Measurements from ENCODE around the gene CLCN1. TPM values are rescaled to one million over a fixed set of nuclear protein-coding genes. Genes with fewer than 3 reads are reported as not detected.

The CLCN1 gene
- total RNA-seq, 1 experiment from 2014 or later, result not detected

DNA sequence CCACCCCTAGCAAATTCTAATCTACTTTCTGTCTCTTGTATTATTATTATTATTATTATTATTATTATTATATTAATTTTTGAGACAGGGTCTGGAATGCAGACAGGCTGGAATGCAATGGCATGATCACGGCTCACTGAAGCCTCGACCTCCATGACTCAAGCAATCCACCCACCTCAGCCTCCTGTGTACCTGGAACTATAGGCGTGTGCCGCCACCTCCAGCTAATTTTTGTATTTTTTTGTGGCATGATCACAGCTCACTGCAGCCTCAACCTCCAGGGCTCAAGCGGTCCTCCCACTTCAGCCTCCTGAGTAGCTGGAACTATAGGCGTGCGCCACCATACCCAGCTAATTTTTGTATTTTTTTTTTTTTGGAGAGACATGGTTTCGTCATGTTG, 33.8 kb upstream of the CLCN1 start:
- Histone ChIP-seq H3K4me2 (ENCODE audit: low read depth, low read length, poor library complexity, severe bottlenecking) (no peak overlapping the region), H3K9me2 (replicated peaks; ENCODE audit: insufficient read depth, low read length) (no peaks in the 10 kb centered on the region), H3K79me2 (ENCODE audit: low read length) (no peaks in the 10 kb centered on the region), H3K4me1 (ENCODE audit: low read length) (peaks cover 9% of the 10 kb centered on the region), H3K36me3 (ENCODE audit: insufficient read depth, low read length) (no peaks in the 10 kb centered on the region), H2AFZ (ENCODE audit: low read length) (no peak overlapping the region), H4K20me1 (ENCODE audit: insufficient read depth, low read depth, low read length) (no peaks in the 10 kb centered on the region), H3K9me3 (ENCODE audit: low read length) (no peaks in the 10 kb centered on the region), H3K9ac (ENCODE audit: low read length) (no peak overlapping the region), H3K27ac (ENCODE audit: low read length) (no peak overlapping the region), H3K27me3 (ENCODE audit: low read length) (no peaks in the 10 kb centered on the region), H3K4me3 (ENCODE audit: low read length) (no peak overlapping the region)
- no peak for DNase-seq

DNA sequence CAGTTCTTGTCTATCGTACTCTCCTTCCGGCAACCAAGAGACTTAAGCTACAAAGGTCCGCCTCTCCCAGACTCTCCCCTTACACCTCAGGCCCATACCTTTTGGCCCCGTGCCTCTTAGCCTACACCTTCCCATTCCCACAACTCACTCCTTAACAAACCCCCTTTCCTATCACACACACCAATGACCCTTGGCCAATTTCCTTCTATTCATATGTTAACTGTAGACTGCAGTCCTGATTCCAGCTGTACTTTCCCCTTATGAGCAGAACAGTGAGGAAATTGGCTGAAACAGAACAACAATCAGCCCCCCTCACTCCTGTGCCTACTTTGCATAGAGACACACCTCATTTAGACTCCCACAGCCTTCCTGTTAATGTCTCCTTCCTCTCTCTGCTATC, 32.5 kb upstream of the CLCN1 start:
- no peaks in the 10 kb centered on the region for H3K9me3 ChIP-seq (ENCODE audit: low read length)
- H4K20me1 ChIP-seq (ENCODE audit: insufficient read depth, low read depth, low read length), result no peaks in the 10 kb centered on the region
- H3K36me3 ChIP-seq (ENCODE audit: insufficient read depth, low read length), result no peaks in the 10 kb centered on the region
- H3K4me3 ChIP-seq (ENCODE audit: low read length), result no peak overlapping the region
- no peak overlapping the region for H3K9ac ChIP-seq (ENCODE audit: low read length)
- no peak overlapping the region for H2AFZ ChIP-seq (ENCODE audit: low read length)
- no peak overlapping the region for H3K27ac ChIP-seq (ENCODE audit: low read length)
- H3K79me2 ChIP-seq (ENCODE audit: low read length), result peaks cover 1% of the 10 kb centered on the region
- peak overlapping the region; percentile 3 for H3K4me2 ChIP-seq (ENCODE audit: low read depth, low read length, poor library complexity, severe bottlenecking)
- H3K4me1 ChIP-seq (ENCODE audit: low read length), result peaks cover 12% of the 10 kb centered on the region
- no peaks in the 10 kb centered on the region for H3K27me3 ChIP-seq (ENCODE audit: low read length)
- H3K9me2 ChIP-seq (replicated peaks; ENCODE audit: insufficient read depth, low read length), result no peaks in the 10 kb centered on the region
- no peak for DNase-seq

DNA sequence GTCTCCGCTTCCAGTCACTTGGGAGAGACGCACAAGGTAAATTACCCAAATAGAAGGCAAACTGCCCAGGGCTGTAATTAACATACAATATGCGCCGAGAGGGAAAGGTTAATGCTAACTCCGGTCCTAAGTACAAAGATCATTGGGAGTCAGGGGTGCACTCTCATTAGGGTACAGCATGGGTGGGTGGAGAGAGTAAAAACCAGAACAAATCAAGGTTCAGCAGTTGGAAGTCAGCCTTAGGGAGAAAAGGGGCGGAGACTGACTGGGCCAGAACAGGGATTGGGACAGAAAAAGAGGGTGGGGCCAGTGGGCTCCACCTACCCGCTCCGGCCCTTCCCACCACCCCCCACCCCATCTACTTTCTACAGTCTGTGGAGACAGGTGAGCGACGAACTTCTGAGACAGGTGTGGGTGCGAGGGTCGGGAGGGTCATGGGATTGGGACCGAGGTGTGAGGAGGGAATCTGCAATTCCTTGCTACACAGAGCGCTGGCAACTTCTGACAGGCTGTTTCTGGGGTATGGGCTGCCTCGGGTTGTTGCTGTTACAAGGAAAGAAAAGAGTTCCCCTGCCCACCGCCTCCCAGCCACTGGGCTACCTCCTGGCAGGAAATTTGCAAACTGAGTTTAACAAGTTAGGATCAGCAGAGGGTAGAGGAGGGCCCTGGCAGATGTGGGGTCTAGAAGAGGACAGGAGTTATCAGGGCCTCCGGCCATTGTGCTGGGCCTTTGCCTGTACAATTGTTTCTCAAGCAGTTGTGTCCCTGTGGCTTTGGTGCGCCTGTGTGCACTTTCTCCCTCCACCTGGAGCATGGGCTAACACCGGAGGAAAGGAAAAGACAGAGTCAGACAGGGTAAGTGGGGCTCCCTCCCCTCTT, 31.1 kb upstream of the CLCN1 start, which contains the start of gene TMEM139:
TSS of gene TMEM139 (plus strand) at position 368 of the 879 bp plus-strand sequence. CDS start 1,000 bp downstream, outside the sequence.
- H3K4me2 ChIP-seq (ENCODE audit: low read depth, low read length, poor library complexity, severe bottlenecking), result peak within 1 kb of the TSS; percentile 3

DNA sequence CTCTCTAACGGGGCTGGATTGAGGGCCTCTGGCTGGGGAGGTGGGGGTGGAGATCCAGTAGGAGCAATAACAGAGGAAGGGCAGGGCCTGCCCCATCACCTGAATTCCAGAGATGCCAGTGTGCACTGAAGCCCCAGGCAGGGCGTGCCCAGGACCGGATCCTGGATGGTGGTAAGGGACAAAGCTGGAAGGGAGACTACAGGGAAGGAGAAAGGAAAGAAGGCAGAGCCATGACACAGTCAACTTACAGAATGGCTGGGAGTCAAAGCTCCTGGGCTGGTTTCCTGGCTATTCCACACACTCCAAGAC, 30.5 kb upstream of the CLCN1 start:
- Histone ChIP-seq H3K27me3 (ENCODE audit: low read length) (no peaks in the 10 kb centered on the region), H3K4me1 (ENCODE audit: low read length) (peaks cover 24% of the 10 kb centered on the region), H3K9me2 (replicated peaks; ENCODE audit: insufficient read depth, low read length) (no peaks in the 10 kb centered on the region), H3K4me3 (ENCODE audit: low read length) (no peak overlapping the region), H3K9ac (ENCODE audit: low read length) (no peak overlapping the region), H3K27ac (ENCODE audit: low read length) (no peak overlapping the region), H3K4me2 (ENCODE audit: low read depth, low read length, poor library complexity, severe bottlenecking) (no peak overlapping the region), H3K9me3 (ENCODE audit: low read length) (no peaks in the 10 kb centered on the region), H4K20me1 (ENCODE audit: insufficient read depth, low read depth, low read length) (0 out of 2 replicates have a peak, but pooled peaks cover 6% of the 10 kb centered on the region), H3K36me3 (ENCODE audit: insufficient read depth, low read length) (peaks cover 3% of the 10 kb centered on the region; the same call in 1 of the 2 replicates), H3K79me2 (ENCODE audit: low read length) (peaks cover 21% of the 10 kb centered on the region), H2AFZ (ENCODE audit: low read length) (no peak overlapping the region)
- DNase-seq, result no peak

More for the DNA sequence above, 31.1 kb upstream of the CLCN1 start, which contains the start of gene TMEM139:
- DNase-seq, result no peak
- H3K36me3 ChIP-seq (ENCODE audit: insufficient read depth, low read length), result no peaks in the 10 kb centered on the region
- H3K27me3 ChIP-seq (ENCODE audit: low read length), result no peaks in the 10 kb centered on the region
- H3K4me3 ChIP-seq (ENCODE audit: low read length), result no peak within 1 kb of the TSS
- no peak within 1 kb of the TSS for H2AFZ ChIP-seq (ENCODE audit: low read length)
- H3K4me1 ChIP-seq (ENCODE audit: low read length), result peaks cover 20% of the 10 kb centered on the region
- H3K79me2 ChIP-seq (ENCODE audit: low read length), result peaks cover 16% of the 10 kb centered on the region
- no peak within 1 kb of the TSS for H3K9ac ChIP-seq (ENCODE audit: low read length)
- no peak within 1 kb of the TSS for H3K27ac ChIP-seq (ENCODE audit: low read length)
- H3K9me3 ChIP-seq (ENCODE audit: low read length), result no peaks in the 10 kb centered on the region
- H4K20me1 ChIP-seq (ENCODE audit: insufficient read depth, low read depth, low read length), result 0 out of 2 replicates have a peak, but pooled peaks cover 6% of the 10 kb centered on the region
- no peaks in the 10 kb centered on the region for H3K9me2 ChIP-seq (replicated peaks; ENCODE audit: insufficient read depth, low read length)

DNA sequence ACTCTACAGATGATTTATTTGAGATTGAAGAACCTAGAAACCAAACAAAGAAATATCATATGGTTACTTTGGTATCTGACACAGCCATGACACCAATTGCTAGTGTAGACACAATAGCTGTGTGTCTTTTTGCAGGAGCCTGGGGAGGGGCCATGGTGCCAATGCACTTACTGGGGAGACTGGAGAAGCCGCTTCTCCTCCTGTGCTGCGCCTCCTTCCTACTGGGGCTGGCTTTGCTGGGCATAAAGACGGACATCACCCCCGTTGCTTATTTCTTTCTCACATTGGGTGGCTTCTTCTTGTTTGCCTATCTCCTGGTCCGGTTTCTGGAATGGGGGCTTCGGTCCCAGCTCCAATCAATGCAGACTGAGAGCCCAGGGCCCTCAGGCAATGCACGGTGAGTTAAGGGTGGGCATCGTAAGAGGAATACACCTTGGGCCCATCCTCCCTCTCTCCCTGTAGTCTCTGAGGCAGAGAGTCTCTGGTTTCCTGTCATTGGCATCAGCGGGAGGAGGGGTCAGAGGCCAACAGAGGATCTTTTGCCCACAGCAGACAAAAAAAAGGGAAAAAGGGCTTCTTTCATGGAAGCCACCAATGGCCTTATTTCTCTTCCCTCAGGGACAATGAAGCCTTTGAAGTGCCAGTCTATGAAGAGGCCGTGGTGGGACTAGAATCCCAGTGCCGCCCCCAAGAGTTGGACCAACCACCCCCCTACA, 29.9 kb upstream of the CLCN1 start:
- H3K9me2 ChIP-seq (replicated peaks; ENCODE audit: insufficient read depth, low read length), result no peaks in the 10 kb centered on the region
- H3K36me3 ChIP-seq (ENCODE audit: insufficient read depth, low read length), result peaks cover 9% of the 10 kb centered on the region; the same call in 1 of the 2 replicates
- peaks cover 27% of the 10 kb centered on the region for H3K79me2 ChIP-seq (ENCODE audit: low read length)
- H3K4me1 ChIP-seq (ENCODE audit: low read length), result peaks cover 29% of the 10 kb centered on the region
- 0 out of 2 replicates have a peak, but pooled peaks cover 6% of the 10 kb centered on the region for H4K20me1 ChIP-seq (ENCODE audit: insufficient read depth, low read depth, low read length)
- no peak overlapping the region for H3K4me2 ChIP-seq (ENCODE audit: low read depth, low read length, poor library complexity, severe bottlenecking)
- DNase-seq, result no peak
- H3K27ac ChIP-seq (ENCODE audit: low read length), result no peak overlapping the region
- no peak overlapping the region for H3K9ac ChIP-seq (ENCODE audit: low read length)
- no peaks in the 10 kb centered on the region for H3K9me3 ChIP-seq (ENCODE audit: low read length)
- H3K27me3 ChIP-seq (ENCODE audit: low read length), result no peaks in the 10 kb centered on the region
- no peak overlapping the region for H3K4me3 ChIP-seq (ENCODE audit: low read length)
- H2AFZ ChIP-seq (ENCODE audit: low read length), result no peak overlapping the region

DNA sequence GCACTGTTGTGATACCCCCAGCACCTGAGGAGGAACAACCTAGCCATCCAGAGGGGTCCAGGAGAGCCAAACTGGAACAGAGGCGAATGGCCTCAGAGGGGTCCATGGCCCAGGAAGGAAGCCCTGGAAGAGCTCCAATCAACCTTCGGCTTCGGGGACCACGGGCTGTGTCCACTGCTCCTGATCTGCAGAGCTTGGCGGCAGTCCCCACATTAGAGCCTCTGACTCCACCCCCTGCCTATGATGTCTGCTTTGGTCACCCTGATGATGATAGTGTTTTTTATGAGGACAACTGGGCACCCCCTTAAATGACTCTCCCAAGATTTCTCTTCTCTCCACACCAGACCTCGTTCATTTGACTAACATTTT, 29.4 kb upstream of the CLCN1 start:
- Histone ChIP-seq H3K9ac (ENCODE audit: low read length) (no peak overlapping the region), H3K27ac (ENCODE audit: low read length) (no peak overlapping the region), H3K4me3 (ENCODE audit: low read length) (no peak overlapping the region), H3K4me1 (ENCODE audit: low read length) (peaks cover 32% of the 10 kb centered on the region), H3K27me3 (ENCODE audit: low read length) (no peaks in the 10 kb centered on the region), H3K9me2 (replicated peaks; ENCODE audit: insufficient read depth, low read length) (no peaks in the 10 kb centered on the region), H3K36me3 (ENCODE audit: insufficient read depth, low read length) (peaks cover 14% of the 10 kb centered on the region), H4K20me1 (ENCODE audit: insufficient read depth, low read depth, low read length) (0 out of 2 replicates have a peak, but pooled peaks cover 6% of the 10 kb centered on the region), H3K79me2 (ENCODE audit: low read length) (peaks cover 32% of the 10 kb centered on the region), H3K4me2 (ENCODE audit: low read depth, low read length, poor library complexity, severe bottlenecking) (no peak overlapping the region), H3K9me3 (ENCODE audit: low read length) (no peaks in the 10 kb centered on the region), H2AFZ (ENCODE audit: low read length) (no peak overlapping the region)
- no peak for DNase-seq

DNA sequence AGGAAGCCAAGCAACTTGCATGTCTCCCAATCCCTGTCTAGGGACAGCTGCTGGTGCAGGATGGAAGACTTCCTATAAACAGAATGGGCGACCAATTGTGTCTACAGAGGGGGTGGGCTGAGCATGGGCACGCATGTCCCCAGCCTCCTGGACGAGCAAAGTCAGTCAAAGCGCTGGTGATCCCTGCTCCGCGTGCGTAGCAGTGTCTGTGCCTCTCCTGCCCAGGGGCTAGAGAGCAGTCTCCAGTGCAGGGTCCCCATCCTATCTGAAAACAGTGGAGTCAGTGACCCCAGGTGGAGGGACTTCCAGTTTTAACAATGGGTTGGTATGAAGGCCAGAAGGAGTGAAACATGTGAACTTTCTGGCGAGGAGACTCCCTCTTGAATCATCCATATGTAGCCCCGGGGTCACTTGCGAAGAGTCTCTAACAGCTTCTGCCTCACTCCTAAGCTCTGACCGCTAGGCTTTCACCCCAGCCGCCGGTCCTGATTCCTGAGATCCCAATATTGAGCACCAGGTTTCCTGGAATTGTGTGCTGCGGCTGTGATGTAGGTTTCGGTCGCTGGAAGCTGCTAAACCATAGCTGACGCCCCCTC, 28.5 kb upstream of the CLCN1 start:
- Histone ChIP-seq H3K9ac (ENCODE audit: low read length) (0 out of 2 replicates have a peak overlapping the region, but pooled peaks have one; percentile 7), H3K36me3 (ENCODE audit: insufficient read depth, low read length) (peaks cover 21% of the 10 kb centered on the region)

More for the DNA sequence above, 28.5 kb upstream of the CLCN1 start:
- Histone ChIP-seq H3K27me3 (ENCODE audit: low read length) (no peaks in the 10 kb centered on the region), H3K4me1 (ENCODE audit: low read length) (peaks cover 32% of the 10 kb centered on the region), H4K20me1 (ENCODE audit: insufficient read depth, low read depth, low read length) (0 out of 2 replicates have a peak, but pooled peaks cover 6% of the 10 kb centered on the region), H3K4me3 (ENCODE audit: low read length) (no peak overlapping the region), H2AFZ (ENCODE audit: low read length) (peak overlapping the region; percentile 75), H3K27ac (ENCODE audit: low read length) (no peak overlapping the region), H3K9me3 (ENCODE audit: low read length) (no peaks in the 10 kb centered on the region), H3K4me2 (ENCODE audit: low read depth, low read length, poor library complexity, severe bottlenecking) (no peak overlapping the region), H3K79me2 (ENCODE audit: low read length) (peaks cover 39% of the 10 kb centered on the region), H3K9me2 (replicated peaks; ENCODE audit: insufficient read depth, low read length) (no peaks in the 10 kb centered on the region)
- DNase-seq, result no peak

Data from Karpas-422 (cell line).